Measurements from ENCODE around the gene RNF32.

DNA sequence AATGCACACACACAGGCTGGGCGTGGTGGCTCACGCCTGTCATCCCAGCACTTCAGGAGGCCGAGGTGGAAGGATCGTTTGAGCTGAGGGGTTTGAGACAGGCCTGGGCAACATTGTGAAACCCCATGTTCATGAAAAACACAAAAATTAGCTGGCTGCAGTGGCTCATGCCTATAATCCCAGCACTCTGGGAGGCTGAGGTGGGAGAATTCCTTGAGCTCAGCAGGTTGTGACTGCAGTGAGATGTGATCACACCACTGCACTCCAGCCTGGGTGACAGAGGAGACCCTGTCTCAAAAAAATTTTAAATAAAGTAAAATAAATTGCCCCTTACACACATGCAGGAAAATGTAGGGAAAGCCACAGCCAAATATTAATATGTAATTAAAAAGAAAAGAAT lies 44.1 kb downstream of the RNF32 start:
- TF ChIP-seq PATZ1 (CRISPR knock-in tag; IDR thresholded peaks at IDR 0.05; ENCODE audit: borderline replicate concordance) (no peak), ZFP30 (CRISPR knock-in tag; IDR thresholded peaks at IDR 0.05) (no peak), GLIS3 (CRISPR knock-in tag; IDR thresholded peaks at IDR 0.05) (no peak), PPARA (CRISPR knock-in tag; IDR thresholded peaks at IDR 0.05; ENCODE audit: borderline replicate concordance) (no peak), POU6F1 (CRISPR knock-in tag; IDR thresholded peaks at IDR 0.05; ENCODE audit: borderline replicate concordance, low read depth) (no peak), ZFP3 (CRISPR knock-in tag; IDR thresholded peaks at IDR 0.05) (no peak), TCF4 (CRISPR knock-in tag; IDR thresholded peaks at IDR 0.05; ENCODE audit: borderline replicate concordance) (no peak), RARB (CRISPR knock-in tag; IDR thresholded peaks at IDR 0.05) (no peak), ARNTL (CRISPR knock-in tag; IDR thresholded peaks at IDR 0.05; ENCODE audit: borderline replicate concordance, low read depth) (no peak), ZNF565 (CRISPR knock-in tag; conservative IDR thresholded peaks at IDR 0.05; ENCODE audit: low read depth) (no peak), ZNF8 (CRISPR knock-in tag; IDR thresholded peaks at IDR 0.05) (no peak)
- TF ChIP-seq, protein P1, sequence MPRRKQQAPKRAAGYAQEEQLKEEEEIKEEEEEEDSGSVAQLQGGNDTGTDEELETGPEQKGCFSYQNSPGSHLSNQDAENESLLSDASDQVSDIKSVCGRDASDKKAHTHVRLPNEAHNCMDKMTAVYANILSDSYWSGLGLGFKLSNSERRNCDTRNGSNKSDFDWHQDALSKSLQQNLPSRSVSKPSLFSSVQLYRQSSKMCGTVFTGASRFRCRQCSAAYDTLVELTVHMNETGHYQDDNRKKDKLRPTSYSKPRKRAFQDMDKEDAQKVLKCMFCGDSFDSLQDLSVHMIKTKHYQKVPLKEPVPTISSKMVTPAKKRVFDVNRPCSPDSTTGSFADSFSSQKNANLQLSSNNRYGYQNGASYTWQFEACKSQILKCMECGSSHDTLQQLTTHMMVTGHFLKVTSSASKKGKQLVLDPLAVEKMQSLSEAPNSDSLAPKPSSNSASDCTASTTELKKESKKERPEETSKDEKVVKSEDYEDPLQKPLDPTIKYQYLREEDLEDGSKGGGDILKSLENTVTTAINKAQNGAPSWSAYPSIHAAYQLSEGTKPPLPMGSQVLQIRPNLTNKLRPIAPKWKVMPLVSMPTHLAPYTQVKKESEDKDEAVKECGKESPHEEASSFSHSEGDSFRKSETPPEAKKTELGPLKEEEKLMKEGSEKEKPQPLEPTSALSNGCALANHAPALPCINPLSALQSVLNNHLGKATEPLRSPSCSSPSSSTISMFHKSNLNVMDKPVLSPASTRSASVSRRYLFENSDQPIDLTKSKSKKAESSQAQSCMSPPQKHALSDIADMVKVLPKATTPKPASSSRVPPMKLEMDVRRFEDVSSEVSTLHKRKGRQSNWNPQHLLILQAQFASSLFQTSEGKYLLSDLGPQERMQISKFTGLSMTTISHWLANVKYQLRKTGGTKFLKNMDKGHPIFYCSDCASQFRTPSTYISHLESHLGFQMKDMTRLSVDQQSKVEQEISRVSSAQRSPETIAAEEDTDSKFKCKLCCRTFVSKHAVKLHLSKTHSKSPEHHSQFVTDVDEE (CRISPR knock-in tag; IDR thresholded peaks at IDR 0.05): no peak
- TF ChIP-seq, protein P2, sequence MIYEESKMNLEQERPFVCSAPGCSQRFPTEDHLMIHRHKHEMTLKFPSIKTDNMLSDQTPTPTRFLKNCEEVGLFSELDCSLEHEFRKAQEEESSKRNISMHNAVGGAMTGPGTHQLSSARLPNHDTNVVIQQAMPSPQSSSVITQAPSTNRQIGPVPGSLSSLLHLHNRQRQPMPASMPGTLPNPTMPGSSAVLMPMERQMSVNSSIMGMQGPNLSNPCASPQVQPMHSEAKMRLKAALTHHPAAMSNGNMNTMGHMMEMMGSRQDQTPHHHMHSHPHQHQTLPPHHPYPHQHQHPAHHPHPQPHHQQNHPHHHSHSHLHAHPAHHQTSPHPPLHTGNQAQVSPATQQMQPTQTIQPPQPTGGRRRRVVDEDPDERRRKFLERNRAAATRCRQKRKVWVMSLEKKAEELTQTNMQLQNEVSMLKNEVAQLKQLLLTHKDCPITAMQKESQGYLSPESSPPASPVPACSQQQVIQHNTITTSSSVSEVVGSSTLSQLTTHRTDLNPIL (CRISPR knock-in tag; IDR thresholded peaks at IDR 0.05; ENCODE audit: low read depth): no peak
